HepG2 (cell line): ENCODE results near the gene FAM167B. TPM values are rescaled to one million over a fixed set of nuclear protein-coding genes. Genes with fewer than 3 reads are reported as not detected.

ENCODE experiments used
- ATF7-NPFF ChIP-seq: sonication (generic); formaldehyde crosslinking; IDR thresholded peaks from 2 replicates; pipeline ENCODE4 v1.8.1; 2023; ENCODE audit warnings: mild to moderate bottlenecking, low read depth, missing genetic modification reagents, moderate library complexity
- EEA1 ChIP-seq: sonication (generic); formaldehyde crosslinking; IDR thresholded peaks from 2 replicates; pipeline ENCODE4 v1.5.1; 2020; ENCODE audit warnings: mild to moderate bottlenecking, missing genetic modification reagents, borderline replicate concordance
- SNAI1 ChIP-seq: sonication (generic); formaldehyde crosslinking; IDR thresholded peaks from 2 replicates; pipeline ENCODE4 v1.5.0; 2020; ENCODE audit warnings: mild to moderate bottlenecking, missing genetic modification reagents, borderline replicate concordance
- TAF1 ChIP-seq: sonication (generic); formaldehyde crosslinking; IDR thresholded peaks from 2 replicates; pipeline ENCODE4 v1.4.0; 2020; ENCODE audit warnings: missing genetic modification reagents
- TFDP1 ChIP-seq: IDR thresholded peaks from 2 replicates; pipeline ENCODE4 v1.6.1; 2016; ENCODE audit warnings: missing compliant biosample characterization, missing genetic modification reagents, borderline replicate concordance
- ZBTB2 ChIP-seq: sonication (generic); formaldehyde crosslinking; IDR thresholded peaks from 2 replicates; pipeline ENCODE4 v1.8.0; 2022; ENCODE audit warnings: low read depth, missing genetic modification reagents
- ZBTB40 ChIP-seq, 2 experiments: fragments of 450-650 bp in 1 of 2; sonication (generic) in 1 of 2; formaldehyde crosslinking in 1 of 2; IDR thresholded peaks; 2 replicates each; pipeline versions ENCODE4 v1.6.1 to v1.8.0; 2016 to 2022; ENCODE audit warnings: antibody characterized with exemption in 1 of 2, mild to moderate bottlenecking in 1 of 2, missing genetic modification reagents in 1 of 2
- ZNF687 ChIP-seq: sonication (generic); formaldehyde crosslinking; IDR thresholded peaks from 2 replicates; pipeline ENCODE4 v1.5.1; 2020; ENCODE audit warnings: mild to moderate bottlenecking, missing genetic modification reagents, moderate library complexity
- polyA plus RNA-seq, 8 experiments: library from polyadenylated mRNA; depleted of rRNA in 3 of 8; stranded (reverse) in 7 of 8; unstranded in 1 of 8; fragments of >200 nt; fragmentation: Illumina TruSeq in 4 of 8; extraction: Trizol in 4 of 8; gene quantifications; 2 replicates each; pipeline versions ENCODE4 v1.2.1 to v1.2.3, GENCODE V29; 2011 to 2016; ENCODE audit warnings: low read depth in 4 of 8, missing spikeins in 1 of 8, mixed read lengths in 1 of 8; ENCODE audit not compliant: insufficient read depth in 1 of 8
- total RNA-seq, 5 experiments: library from RNA; depleted of rRNA; stranded (reverse); fragments of >200 nt; fragmentation: Illumina TruSeq; extraction: Trizol; gene quantifications; 2 replicates each; pipeline ENCODE4 v1.2.3, GENCODE V29; 2016; ENCODE audit warnings: low read depth in 1 of 5

The FAM167B gene
- total and polyA plus RNA-seq, 2 of the 13 experiments (the other 11 are each of a cell fraction or from before 2014, with no cell fraction given), result 0.15 to 0.70 TPM

- peak; percentile 90 for TF ChIP-seq ZNF687
- peak; percentile 25; the same call in 1 of the 2 replicates for TF ChIP-seq TFDP1 (CRISPR knock-in tag)
- no peak for TF ChIP-seq ZBTB40 (IDR thresholded peaks at IDR 0.05)
- peak; percentile 49; the same call in 1 of the 2 replicates for TF ChIP-seq ZBTB40 (CRISPR knock-in tag; IDR thresholded peaks at IDR 0.05)
- no peak for TF ChIP-seq SNAI1 (CRISPR knock-in tag)
- peak; percentile 63; the same call in 1 of the 2 replicates for TF ChIP-seq EEA1 (CRISPR knock-in tag)
- 0 out of 2 replicates have a peak, but pooled peaks have one; percentile 18 for TF ChIP-seq ZBTB2
- 0 out of 2 replicates have a peak, but pooled peaks have one; percentile 38 for TF ChIP-seq TAF1 (CRISPR knock-in tag)
- 0 out of 2 replicates have a peak, but pooled peaks have one; percentile 25 for TF ChIP-seq ATF7-NPFF (CRISPR knock-in tag)
These were observed 4.1 kb downstream of the FAM167B start, which contains the start of gene LCK (continued) for GRCh38 chr1:32250893-32251716.
